GM12873 (cell line): ENCODE measurements around the gene PAFAH2.

ENCODE experiments used
- CTCF ChIP-seq: IDR thresholded peaks from 2 replicates; pipeline ENCODE4 v1.5.1; 2012; ENCODE audit warnings: low read depth, mild to moderate bottlenecking, moderate library complexity, low read length, control low read depth; ENCODE audit not compliant: insufficient read depth; ENCODE audit errors: missing control alignments

PAFAH2 gene

GRCh38 chr1:26023009-26023408, 25.1 kb upstream of the PAFAH2 start:
- TF ChIP-seq CTCF = no peak

- TF ChIP-seq CTCF = no peak
Measured at GRCh38 chr1:26022404-26022779, 24.5 kb upstream of the PAFAH2 start.

- TF ChIP-seq CTCF = no peak
Measured at GRCh38 chr1:26021647-26022403, 24.0 kb upstream of the PAFAH2 start, which contains the start of gene EXTL1. Gene EXTL1 (plus strand): TSS chr1:26021775. CDS start chr1:26022647, 872 bp downstream.

GRCh38 chr1:26020941-26021646, 23.2 kb upstream of the PAFAH2 start:
- TF ChIP-seq CTCF = no peak

GRCh38 chr1:26020330-26020768, 22.5 kb upstream of the PAFAH2 start:
- no peak for TF ChIP-seq CTCF

- no peak for TF ChIP-seq CTCF
Measured at GRCh38 chr1:26019641-26020315, 21.9 kb upstream of the PAFAH2 start.

GRCh38 chr1:26017606-26018005, 19.7 kb upstream of the PAFAH2 start:
- no peak for TF ChIP-seq CTCF
